NCI-H1417 treated with DMSO at 0.1 percent for 48 hours (cell line): ENCODE measurements around the gene MARCHF11.

Experiments
- DNase-seq: peaks from one replicate; lab custom pipeline; 2025; lab: John Stamatoyannopoulos, UW

The MARCHF11 gene, protein sequence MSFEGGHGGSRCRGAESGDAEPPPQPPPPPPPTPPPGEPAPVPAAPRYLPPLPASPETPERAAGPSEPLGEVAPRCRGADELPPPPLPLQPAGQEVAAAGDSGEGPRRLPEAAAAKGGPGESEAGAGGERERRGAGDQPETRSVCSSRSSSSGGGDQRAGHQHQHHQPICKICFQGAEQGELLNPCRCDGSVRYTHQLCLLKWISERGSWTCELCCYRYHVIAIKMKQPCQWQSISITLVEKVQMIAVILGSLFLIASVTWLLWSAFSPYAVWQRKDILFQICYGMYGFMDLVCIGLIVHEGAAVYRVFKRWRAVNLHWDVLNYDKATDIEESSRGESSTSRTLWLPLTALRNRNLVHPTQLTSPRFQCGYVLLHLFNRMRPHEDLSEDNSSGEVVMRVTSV

GRCh38 chr5:16179511-16179935 lies at the start of gene MARCHF11:
TSS of gene MARCHF11 (minus strand) at chr5:16179791. CDS start at chr5:16179575, 216 bp downstream.
- peak; percentile 20 for DNase-seq

DNA sequence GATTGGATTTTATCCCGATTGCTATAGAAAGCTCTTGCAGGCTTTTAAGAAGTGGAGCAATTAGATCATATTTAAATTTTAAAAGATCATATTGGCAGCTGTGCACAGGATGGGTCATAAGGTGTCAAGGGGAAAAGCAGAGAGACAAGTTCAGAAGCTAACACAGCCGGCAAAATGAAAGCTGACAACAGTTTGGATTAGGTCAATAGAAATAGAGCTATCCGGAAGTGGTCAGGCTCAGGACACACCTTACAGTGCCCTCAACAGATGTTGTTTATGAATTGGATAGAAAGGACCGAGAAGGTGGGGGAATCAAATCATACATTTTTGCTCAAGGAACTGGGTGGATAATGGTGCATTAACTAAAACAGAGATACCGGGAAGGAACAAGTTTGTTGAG lies 46.3 kb upstream of the MARCHF11 start:
- no peak for DNase-seq

DNA sequence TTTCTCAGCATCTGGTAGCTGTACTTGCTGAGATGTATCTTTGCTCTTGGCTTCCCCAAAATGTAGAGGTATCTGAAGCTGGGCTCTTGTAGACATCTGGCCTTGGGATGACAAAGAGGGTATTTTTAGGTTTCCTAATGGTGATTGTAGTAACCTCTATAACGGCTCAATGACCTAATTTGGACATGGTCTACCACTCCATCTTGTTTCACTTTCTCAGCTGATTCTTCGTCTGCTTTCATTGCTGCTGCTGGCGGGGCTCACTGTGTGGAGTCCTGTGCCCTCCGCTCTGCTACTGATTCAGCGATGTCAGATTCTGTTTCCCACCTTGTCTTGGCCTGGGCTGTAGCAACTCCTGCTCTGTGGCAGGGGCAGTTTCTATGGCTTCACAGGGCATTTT lies 12.7 kb upstream of the MARCHF11 start:
- DNase-seq = no peak

- no peak for DNase-seq
Observed at GRCh38 chr5:16180789-16181082, 1.1 kb upstream of the MARCHF11 start.

DNA sequence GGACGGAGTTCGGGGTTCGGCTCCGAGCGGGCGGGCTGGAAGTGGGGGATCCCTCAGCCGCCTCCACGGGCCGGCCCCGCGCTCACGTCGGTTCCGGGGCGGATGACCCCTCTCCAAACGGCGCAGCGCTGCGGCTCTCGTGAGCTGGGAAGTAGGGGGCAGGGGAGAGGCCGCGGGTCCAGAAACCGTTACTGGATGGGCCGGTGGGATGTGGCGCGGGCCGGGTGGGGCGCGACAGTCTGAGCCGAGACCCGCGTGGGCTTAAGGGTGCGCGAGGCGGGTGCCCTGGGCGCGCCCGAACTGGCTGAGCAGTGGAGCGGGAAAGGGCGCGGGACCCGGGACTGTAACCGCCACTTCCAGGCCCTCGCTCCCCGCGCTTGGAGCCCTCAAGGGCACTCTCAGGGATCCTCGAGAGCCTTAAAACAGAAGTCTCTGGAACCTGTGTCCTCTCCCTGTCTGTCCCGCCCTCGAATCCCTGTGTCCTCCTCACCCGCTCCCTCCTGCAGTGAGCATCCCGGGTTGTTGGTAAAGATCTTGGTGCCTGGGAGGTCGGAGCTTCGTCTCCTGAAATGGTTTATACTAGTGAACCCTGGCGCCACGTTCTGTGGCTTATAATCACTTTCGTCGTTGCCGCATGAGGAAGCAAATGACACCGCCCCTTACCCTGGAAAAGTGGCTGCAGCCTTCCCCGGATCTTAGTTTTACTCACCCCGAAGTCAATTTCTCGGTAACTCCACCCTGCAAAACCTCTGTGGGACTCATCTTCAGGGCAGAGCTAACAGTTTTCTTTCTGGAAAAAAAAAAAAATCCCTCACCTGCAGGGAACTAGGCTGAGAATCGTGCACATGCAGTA lies 571 bp upstream of the MARCHF11 start:
- no peak for DNase-seq

- peak; percentile 15 for DNase-seq
Observed at GRCh38 chr5:16178745-16179372, 732 bp downstream of the MARCHF11 start.

GRCh38 chr5:16169550-16169949 lies 10.0 kb downstream of the MARCHF11 start:
- DNase-seq = no peak

GRCh38 chr5:16160706-16161105 lies 18.9 kb downstream of the MARCHF11 start:
- DNase-seq = peak; percentile 71

DNA sequence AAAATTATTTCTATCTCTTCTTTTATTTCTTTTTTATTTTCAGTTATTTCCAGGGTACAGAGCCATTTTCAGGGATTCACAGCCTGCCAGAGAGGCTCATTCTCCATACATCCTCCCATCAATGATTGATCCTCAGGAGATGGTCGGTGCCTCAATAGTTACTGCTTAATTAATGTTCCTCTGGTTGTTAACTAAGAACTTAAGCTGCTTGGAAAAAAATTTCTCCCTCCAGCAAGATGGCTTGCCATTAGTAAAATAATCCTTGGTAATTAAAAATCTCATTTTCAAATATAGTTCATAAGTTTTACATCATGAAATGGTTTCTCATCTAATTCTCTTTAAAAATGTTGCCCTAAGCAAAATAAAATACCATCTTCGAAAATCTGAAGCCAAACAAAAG lies 20.0 kb downstream of the MARCHF11 start:
- DNase-seq = no peak

DNA sequence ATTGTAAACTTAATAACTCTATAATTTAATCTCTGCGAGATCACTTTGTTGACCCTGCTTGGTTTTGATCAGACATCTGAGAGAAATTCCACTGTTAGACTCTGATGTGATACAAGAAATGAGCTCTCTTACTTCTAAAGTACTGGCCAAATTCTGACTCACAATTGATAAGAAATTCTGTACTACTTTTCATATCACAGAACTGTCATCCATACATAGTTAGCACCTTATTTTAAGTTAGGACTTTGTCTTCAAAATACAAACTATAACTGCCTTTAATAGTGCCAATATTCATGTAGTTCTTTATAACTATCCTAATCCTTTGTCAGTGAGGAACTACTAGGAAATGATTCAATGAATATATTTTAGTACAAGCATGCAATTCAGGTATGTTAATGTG lies 23.4 kb downstream of the MARCHF11 start:
- DNase-seq = no peak

DNA sequence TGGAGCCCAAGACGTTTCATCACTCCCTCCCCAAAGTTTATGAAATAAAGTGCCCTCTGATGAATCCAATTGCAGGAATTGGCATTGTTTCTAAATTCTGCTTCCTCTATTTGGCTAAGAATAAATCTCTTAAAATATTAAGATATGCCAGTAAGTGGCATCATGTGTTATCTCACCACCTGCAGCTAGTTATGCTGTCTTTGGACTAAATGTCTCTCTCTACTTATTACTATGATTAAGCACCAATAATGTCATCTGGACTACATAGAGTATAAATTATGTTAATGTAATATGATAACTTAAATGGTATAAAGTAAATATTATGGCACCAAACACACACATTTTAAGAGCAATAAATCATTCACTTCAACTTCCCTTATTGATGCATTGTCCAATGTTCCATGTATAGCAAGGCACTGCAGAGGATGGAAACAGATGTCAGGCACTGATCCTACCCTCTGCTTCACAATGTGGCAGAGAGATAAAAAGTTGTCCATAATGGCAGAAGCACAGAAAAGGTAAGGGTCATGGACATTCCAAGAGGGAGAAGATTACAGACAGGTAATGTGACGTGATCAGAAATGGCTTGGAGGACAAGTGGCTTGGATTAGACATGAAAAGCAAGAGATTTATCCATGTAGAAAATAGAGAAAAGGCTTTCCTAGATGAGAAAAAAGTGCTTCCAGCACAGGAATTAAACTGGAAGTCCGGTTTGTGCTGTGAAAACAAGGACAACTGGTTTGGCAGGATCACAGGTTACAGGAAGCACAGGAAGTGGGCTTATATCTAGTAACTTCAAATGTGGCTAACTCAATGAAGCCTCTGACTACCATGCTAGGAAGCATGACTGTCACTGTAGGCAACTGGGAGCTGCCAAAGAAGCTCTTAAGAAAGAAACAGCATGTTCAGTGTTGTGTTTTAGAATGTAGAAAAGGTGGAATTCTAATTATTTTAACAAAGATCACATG lies 26.7 kb downstream of the MARCHF11 start:
- DNase-seq = peak; percentile 93

- DNase-seq = no peak
Observed at GRCh38 chr5:16149621-16150020, 30.0 kb downstream of the MARCHF11 start.

DNA sequence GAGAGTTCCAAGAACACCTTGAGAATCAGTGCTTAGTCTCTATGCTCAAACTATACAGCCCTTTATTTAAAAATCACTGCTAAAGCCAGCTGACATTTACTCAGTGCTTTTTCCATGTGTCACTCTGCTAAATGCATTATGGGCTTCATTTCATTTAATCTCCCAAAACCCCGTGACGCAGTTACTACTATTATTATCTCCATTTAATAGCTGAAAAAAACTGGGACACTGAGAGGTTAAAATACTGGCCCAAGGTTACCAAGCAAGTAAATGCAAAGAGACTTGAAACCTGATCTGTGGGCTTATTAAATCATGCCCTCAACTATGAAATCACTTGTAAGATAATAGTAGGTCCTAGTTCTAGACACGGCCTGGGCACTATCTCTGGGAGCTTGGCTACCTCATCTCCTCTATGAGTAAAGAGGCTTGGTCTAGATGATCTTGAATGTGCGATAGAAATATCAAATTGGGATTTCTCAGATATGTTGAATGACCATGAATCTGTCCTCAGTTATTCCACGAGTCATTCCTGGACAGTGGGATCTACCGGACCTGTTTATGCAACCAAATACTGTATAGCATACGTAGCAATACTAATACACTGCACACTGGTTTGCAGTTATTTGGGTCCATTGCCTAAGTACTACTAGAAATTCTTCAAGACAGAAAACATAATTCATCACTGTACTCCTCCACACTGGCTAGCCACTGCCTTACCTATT lies 32.3 kb downstream of the MARCHF11 start:
- DNase-seq = no peak

- DNase-seq = no peak
Observed at GRCh38 chr5:16144416-16144815, 35.2 kb downstream of the MARCHF11 start.

DNA sequence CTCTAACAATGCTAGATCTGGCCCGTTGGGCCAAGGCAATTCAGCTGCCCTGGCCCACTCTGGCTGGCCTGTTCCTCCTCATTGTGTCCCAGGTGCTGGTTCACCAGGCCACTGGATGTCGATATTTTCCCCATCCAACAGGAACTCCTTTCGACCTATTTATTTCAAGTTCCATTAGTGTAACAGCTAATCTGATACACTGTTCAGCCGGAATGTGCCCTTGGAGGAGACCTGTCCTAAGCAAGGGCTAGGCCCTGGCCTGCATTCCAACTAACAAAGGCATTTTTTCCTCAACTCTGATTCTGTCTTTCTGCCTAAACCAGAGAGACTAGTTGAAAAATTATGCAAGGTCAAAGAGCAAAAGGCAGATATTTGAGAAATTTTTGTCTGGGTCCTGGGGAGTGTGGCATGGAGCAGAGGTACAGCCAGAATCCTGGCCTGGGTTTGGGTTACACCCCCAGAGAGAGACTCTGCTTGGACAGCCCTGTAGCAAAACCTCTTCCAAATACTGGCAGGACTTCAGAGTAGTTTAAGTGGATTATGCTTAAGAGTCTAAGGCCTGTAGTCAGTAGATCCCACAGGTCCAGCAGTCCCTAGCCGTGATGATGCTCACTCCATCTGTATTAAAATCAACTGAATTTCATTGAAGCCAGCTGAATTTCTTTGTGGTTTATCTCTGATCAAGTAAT lies 36.1 kb downstream of the MARCHF11 start:
- no peak for DNase-seq

DNA sequence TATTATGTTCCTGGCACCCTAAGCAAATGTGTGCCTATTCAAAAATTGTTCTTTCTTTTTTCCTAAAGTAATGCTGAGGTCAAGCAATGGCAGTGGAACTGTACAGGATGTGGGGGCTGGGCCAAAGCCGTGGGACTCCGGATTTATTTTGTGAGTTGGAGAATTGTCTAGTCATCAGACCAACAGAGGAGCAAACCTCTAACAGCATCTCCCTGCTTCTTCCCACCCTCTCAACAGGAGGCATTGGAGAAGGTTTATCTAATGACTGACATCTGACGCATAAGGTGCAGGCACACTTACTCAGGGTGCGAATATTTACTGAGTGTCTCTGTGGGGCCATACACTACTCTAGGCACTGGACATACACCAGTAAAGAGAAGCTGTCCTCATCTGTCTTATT lies 38.6 kb downstream of the MARCHF11 start:
- no peak for DNase-seq

- no peak for DNase-seq
Observed at GRCh38 chr5:16140417-16140816, 39.2 kb downstream of the MARCHF11 start.

DNA sequence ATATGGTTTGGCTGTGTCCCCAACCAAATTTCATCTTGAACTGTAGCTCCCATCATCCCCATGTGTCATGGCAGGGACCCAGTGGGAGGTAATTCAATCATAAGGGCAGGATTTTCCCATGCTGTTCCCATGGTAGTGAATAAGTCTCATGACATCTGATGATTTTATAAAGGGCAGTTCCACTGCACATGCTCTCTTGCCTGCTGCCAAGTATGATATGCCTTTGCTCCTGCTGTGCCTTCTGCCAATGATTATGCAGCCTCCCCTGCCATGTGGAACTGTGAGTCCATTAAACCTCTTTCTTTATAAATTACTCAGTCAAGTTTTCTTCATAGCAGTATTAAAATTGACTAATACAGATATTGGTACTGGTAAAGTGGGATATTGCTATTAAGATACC lies 42.4 kb downstream of the MARCHF11 start:
- DNase-seq = no peak

DNA sequence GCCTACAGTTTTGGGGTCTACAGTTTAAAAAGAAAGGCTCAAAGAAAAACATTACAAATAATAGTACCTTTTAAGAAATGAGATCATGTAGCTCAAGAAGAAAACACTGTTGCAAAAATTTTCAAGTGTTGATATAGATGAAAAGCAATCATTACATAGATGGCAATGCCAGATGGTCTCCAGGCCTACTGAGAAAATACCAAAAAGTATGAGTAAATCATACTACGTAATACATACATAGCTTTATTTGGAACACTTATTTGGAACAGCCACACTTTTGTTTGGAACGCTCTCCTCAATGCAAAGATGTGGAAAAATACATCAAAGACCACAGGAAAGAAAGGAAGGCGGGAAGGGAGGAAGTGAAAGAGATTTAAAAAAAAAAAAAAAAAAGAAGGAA lies 44.1 kb downstream of the MARCHF11 start:
- DNase-seq = no peak

- peak; percentile 91 for DNase-seq
Observed at GRCh38 chr5:16135003-16135402, 44.6 kb downstream of the MARCHF11 start.
